HG03159 (cell line): ENCODE measurements around the gene TOM1L2.
A peak's percentile ranks its signal among the peaks of the same experiment; 100 is the strongest.

Experiments used
- ATAC-seq: cut with Tn5 transposase; IDR thresholded peaks from one replicate; pipeline ENCODE4 v1.9.1; 2021; ENCODE audit warnings: mild to moderate bottlenecking, moderate library complexity; ENCODE audit not compliant: unreplicated experiment

The TOM1L2 gene

GRCh38 chr17:17837966-17838962 is 133.9 kb downstream of the TOM1L2 start:
- ATAC-seq: no peak

GRCh38 chr17:17837380-17837821 is 134.8 kb downstream of the TOM1L2 start:
- no peak for ATAC-seq

DNA sequence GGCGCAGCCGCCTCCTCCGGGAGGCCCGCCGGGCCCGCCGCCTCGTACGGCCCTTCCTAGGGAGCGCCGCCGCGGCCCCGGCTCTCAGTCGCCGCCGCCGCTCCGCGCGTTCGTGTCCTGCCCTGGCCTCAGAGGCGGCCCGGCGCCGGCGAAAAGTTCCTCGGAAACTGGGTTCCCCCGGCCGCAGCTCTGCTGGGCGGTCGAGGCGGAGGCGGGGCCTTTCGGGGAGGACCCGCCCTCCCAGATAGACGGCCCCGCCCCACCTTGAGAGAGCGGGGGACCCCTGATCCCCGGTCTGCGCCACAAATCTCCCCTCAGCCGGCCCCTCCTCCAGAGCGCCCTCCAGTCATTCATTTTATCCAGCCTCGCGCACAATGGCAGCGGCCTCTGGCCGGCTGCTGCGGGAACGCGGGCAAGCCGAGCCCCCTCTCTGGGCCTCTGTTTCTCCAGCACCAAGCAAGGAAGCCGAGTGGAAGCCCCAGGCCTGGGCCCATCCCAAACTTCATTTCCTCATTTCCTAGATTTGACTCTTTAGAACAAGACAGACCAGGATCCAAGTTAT is 135.3 kb downstream of the TOM1L2 start, which contains the start of gene SREBF1:
SREBF1 (minus strand) TSS at position 169 of the 562 bp plus-strand sequence. CDS start 169 bp downstream, outside the sequence.
- ATAC-seq: peak; percentile 8

DNA sequence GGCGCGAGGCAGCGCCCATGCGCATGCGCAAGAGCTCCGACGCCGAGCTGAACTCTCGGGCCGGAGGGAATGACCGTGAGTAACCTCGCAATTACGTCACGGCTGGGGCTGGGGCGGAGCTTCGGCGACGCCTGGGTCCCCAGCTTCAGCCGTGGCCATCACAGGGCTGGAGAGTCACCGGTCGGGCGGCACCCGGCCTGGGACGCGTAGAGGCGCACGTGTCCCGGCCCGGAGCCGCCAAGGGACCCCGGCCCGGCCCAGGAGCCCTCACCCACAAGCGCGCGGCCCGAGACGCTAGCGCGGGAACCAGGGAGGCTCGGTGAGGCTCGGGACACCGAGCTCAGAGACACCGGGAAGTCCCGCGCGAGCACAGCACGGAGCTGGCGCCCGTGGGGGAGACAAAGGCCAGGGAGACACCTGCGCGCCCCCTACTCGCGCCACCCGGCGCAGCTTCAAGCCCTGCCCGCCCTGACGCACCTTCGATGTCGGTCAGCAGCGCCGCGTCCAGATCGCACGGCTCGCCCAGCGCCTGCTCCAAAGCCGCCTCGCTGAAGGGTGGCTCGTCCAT is 135.9 kb downstream of the TOM1L2 start:
- ATAC-seq: peak; percentile 56

GRCh38 chr17:17835415-17836249 is 136.6 kb downstream of the TOM1L2 start:
- ATAC-seq: no peak

- ATAC-seq: no peak
Measured at GRCh38 chr17:17834974-17835373, 137.2 kb downstream of the TOM1L2 start.

DNA sequence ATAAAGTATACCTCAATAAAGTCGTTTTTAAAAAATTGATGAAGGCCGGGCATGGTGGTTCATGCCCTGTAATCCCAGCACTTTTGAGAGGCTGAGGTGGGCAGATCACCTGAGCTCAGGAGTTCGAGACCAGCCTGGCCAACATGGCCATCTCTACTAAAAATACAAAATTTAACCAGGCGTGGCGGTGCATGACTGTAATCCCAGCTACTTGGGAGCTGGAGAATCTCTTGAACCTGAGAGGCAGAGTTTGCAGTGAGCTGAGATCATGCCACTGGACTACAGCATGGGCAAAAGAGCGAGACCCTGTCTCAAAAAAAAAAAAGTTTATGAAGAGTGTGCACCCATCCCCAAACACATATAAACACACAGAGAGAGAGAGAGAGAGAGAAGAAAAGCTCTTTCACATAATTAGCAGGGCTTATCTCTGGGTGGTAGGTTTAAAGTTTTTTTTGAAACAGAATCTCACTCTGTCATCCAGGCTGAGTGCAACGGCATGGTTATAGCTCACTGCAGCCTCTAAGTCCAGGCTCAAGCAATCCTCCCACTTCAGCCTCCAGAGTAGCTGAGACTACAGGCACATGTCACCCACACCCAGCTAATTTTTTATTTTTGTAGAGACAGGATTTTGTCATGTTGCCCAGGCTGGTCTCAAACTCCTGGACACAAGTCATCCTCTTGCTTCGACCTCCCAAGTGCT is 138.4 kb downstream of the TOM1L2 start:
- no peak for ATAC-seq

DNA sequence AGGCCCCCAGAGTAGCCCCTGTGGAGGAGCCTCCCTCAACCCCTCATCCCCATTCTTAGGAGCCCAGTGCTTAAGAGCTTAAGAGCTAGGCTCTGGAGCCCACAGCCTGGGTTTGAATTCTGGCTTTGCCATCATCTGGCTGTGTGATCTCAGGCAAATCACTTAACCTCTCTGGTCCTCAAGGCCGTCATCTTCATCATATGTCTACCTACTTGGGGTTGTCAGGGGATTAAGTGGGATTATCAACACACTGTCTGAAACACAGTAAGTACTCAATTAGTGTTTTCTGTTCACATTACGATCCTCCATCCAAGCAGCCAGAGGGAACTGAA is 140.2 kb downstream of the TOM1L2 start:
- no peak for ATAC-seq

GRCh38 chr17:17831208-17832031 is 140.8 kb downstream of the TOM1L2 start:
- ATAC-seq: no peak

GRCh38 chr17:17830740-17831207 is 141.4 kb downstream of the TOM1L2 start:
- ATAC-seq: no peak

DNA sequence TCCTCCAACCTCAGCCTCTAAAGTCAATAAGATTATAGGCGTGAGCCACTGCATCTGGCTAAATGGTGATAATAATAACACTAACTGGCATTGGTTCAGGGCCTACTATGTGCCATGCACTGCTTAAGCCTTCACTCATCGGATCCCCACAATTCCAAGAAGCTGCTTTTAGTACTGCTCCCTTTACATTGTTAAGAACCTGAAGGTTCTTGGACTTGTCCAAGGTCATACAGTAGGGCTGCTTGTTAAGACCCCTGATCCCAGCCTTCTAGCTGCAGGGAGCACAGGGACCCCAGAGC is 142.0 kb downstream of the TOM1L2 start:
- ATAC-seq: no peak

GRCh38 chr17:17827826-17828621 is 144.2 kb downstream of the TOM1L2 start:
- no peak for ATAC-seq

DNA sequence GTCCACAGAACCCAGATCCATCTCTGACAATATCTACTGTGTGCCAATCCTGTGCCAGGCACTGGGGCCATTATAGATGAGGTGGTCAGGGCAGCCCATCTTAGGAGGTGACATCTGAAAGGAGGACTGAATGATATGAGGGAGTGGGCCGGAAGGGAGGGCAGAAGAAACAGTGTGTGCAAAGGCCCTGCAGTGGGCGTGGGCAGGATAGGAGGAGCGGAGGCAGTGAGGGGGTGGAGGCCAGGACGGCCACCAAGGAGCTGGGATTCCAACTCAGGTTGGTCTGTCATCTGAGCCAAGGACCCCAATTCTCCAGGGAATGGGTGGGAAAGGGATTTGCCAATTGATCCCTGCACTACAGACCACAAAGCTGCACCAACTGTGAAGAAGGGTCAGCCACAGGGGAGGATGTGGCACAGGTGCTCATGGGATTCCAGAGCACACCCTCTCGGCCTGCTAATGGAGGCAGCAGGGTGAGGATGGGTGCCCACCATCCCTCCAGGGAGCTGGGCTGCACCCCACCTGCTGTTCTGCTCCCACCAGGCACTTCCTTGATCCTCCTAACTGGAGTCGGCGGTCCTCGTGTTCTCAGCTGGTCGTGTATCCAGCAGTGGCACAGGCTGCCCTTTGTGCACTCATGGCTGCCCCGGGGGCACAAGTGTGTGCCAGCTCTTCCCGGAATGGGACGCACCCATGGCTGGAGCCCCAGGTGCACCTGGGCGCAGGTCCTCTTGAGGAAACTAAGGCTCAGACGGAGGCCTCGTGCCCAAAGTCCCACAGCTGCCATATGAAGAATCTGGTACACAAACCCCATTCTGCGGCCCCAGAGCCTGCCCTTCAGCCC is 145.0 kb downstream of the TOM1L2 start:
- no peak for ATAC-seq

GRCh38 chr17:17826342-17826713 is 145.9 kb downstream of the TOM1L2 start:
- no peak for ATAC-seq

GRCh38 chr17:17824783-17825614 is 147.2 kb downstream of the TOM1L2 start:
- ATAC-seq: no peak

GRCh38 chr17:17824119-17824782 is 147.9 kb downstream of the TOM1L2 start:
- ATAC-seq: peak; percentile 7
